Body of pancreas (tissue), 4 donors: Measurements from ENCODE around the gene TSGA10IP.
"Not testable (repeated sequence)": the region's sequence is repeated elsewhere in the genome, so short reads cannot be mapped to it uniquely, and the experiment has no call there.

ENCODE experiments used
- POLR2A ChIP-seq, 3 donors: fragments of 450-650 bp; IDR thresholded peaks; one replicate each; pipeline ENCODE4 v1.6.1; 2016; ENCODE audit warnings: antibody characterized with exemption in 3 of 3, mild to moderate bottlenecking in 2 of 3
- TF ChIP-seq, protein P1 (sequence below), 7 experiments: fragments of 450-650 bp in 4 of 7; fragments of 200-600 bp in 3 of 7; sonication (generic) in 3 of 7; IDR thresholded peaks; one replicate each; pipeline ENCODE4 v1.5.1; 2016 to 2019; ENCODE audit warnings: antibody characterized with exemption in 7 of 7

GRCh38 chr11:65951641-65952040 is 6.4 kb downstream of the TSGA10IP start:
- TF ChIP-seq POLR2A (IDR thresholded peaks at IDR 0.05), result not testable (repeated sequence)
- TF ChIP-seq, protein P1, sequence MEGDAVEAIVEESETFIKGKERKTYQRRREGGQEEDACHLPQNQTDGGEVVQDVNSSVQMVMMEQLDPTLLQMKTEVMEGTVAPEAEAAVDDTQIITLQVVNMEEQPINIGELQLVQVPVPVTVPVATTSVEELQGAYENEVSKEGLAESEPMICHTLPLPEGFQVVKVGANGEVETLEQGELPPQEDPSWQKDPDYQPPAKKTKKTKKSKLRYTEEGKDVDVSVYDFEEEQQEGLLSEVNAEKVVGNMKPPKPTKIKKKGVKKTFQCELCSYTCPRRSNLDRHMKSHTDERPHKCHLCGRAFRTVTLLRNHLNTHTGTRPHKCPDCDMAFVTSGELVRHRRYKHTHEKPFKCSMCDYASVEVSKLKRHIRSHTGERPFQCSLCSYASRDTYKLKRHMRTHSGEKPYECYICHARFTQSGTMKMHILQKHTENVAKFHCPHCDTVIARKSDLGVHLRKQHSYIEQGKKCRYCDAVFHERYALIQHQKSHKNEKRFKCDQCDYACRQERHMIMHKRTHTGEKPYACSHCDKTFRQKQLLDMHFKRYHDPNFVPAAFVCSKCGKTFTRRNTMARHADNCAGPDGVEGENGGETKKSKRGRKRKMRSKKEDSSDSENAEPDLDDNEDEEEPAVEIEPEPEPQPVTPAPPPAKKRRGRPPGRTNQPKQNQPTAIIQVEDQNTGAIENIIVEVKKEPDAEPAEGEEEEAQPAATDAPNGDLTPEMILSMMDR (IDR thresholded peaks at IDR 0.05), result not testable (repeated sequence)
